GM18507 (cell line): ENCODE data around the gene WDR53.
"Not testable (repeated sequence)": the region's sequence is repeated elsewhere in the genome, so short reads cannot be mapped to it uniquely, and the experiment has no call there.

Source experiments
- DNase-seq: peaks from one replicate; pipeline ENCODE4 v3.0.0; 2011; ENCODE audit warnings: low read depth; ENCODE audit not compliant: insufficient read length; ENCODE audit errors: extremely low spot score
- FAIRE-seq: peaks from 2 replicates; lab custom pipeline; 2011; peaks lifted over from hg19 to GRCh38; lab: Jason Lieb, UNC

WDR53 gene

GRCh38 chr3:196523841-196524240 lies 44.5 kb downstream of the WDR53 start:
- FAIRE-seq (no peak), DNase-seq (no peak)

DNA sequence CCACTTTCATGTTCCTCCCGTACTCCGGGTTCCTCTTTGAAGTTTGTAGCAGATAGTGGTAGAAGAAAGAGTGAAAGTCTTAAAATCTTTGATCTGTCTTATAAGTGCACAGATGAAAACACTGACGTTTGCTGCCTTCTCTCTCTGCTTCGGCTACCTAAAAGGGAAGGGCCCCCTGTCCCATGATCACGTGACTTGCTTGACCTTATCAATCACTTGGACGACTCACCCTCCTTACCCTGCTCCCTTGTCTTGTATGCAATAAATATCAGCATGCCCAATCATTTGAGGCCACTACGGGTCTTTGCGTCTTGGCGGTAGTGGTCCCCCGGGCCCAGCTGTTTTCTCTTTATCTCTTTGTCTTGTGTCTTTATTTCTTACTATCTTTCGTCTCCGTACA lies 47.1 kb downstream of the WDR53 start:
- not testable (repeated sequence) for FAIRE-seq, DNase-seq

GRCh38 chr3:196519718-196520082 lies 48.7 kb downstream of the WDR53 start:
- FAIRE-seq: no peak

DNA sequence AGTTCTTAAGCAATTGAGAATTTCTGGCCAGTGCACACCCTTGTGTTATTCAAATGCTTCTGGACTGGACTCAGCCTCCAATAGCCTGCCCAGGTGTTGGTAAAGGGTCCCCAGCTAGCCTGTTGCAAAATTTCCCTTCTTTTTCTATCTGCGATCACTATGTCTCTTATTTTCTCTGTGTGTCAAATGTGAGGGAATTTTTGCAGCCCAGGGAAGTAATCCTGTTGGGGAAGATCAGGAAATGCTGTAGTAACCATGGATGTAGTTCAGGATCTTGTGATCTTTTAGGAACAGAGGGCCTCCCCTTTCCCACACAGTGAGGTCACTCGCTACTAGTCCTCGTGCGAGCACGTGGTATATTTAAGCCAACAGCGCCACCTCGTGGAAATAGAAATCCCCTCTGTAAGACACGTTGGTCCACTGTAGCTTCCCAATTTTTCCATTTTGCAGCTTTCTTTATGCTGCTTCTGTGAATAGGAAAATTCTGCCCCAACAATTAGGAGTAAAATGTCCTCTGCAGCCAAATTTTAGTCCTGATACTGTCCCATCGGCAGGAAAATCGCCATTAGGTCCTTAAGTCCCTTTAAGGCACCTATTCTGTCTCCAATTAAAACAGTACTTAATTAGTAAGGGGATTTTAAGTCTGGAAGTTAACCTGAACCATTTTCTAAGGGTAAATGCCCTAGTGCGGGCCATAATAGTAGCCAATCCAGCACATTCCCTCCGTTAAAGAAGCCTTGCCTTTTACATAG lies 49.2 kb downstream of the WDR53 start:
- DNase-seq (no peak), FAIRE-seq (no peak)

More at GRCh38 chr3:196519718-196520082, 48.7 kb downstream of the WDR53 start:
- DNase-seq: no peak

DNA sequence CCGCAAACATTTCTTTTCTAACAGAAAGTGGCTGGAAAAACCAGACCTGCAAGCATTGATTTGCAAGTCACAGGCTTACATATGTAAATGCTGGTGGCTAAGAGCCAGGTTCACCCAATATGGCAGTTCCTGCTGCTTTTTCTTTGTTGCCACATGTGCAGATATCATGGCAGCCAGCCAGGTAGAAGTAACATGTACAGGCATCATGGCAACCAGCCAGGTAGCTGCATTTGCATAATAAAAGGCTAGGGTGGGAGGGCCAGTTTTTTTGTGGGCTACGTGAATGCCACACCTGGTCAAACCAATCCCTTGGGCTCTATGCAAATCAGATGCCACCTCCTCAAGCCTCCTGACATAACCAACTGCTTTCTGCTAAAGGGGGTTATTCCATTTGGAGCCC lies 50.4 kb downstream of the WDR53 start:
- DNase-seq (no peak), FAIRE-seq (no peak)

GRCh38 chr3:196517162-196517800 lies 51.1 kb downstream of the WDR53 start:
- no peak for FAIRE-seq
- no peak for DNase-seq

- FAIRE-seq: no peak
- DNase-seq: no peak
Measured at GRCh38 chr3:196514913-196515621, 53.3 kb downstream of the WDR53 start, which contains the start of gene SMCO1. TSS of gene SMCO1 (minus strand) at chr3:196515346. CDS start at chr3:196515209, 137 bp downstream.

- FAIRE-seq (no peak), DNase-seq (no peak)
Measured at GRCh38 chr3:196514350-196514716, 54.0 kb downstream of the WDR53 start.

GRCh38 chr3:196513697-196514349 lies 54.5 kb downstream of the WDR53 start:
- no peak for DNase-seq
- FAIRE-seq: no peak

DNA sequence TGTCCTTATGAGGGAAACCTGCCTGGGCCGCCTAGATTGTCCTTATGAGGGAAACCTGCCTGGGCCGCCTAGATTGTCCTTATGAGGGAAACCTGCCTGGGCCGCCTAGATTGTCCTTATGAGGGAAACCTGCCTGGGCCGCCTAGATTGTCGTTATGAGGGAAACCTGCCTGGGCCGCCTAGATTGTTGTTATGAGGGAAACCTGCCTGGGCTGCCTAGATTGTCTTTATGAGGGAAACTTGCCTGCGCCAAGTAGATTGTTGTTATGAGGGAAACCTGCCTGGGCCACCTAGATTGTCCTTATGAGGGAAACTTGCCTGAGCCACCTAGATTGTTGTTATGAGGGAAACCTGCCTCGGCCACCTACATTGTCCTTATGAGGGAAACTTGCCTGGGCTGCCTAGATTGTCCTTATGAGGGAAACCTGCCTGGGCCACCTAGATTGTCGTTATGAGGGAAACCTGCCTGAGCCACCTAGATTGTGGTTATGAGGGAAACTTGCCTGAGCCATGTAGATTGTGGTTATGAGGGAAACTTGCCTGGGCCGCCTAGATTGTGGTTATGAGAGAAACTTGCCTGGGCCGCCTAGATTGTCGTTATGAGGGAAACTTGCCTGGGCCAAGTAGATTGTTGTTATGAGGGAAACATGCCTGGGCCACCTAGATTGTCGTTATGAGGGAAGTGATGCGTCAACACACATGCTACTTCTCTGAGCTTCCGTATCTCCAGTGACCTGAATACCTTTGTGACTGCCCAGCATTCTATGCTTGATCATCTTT lies 56.5 kb downstream of the WDR53 start:
- not testable (repeated sequence) for DNase-seq, FAIRE-seq

DNA sequence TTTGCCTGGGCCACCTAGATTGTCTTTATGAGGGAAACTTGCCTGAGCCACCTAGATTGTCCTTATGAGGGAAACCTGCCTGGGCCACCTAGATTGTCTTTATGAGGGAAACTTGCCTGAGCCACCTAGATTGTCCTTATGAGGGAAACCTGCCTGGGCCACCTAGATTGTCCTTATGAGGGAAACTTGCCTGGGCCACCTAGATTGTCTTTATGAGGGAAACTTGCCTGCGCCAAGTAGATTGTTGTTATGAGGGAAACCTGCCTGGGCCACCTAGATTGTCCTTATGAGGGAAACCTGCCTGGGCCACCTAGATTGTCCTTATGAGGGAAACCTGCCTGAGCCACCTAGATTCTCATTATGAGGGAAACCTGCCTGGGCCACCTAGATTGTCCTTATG lies 57.2 kb downstream of the WDR53 start:
- FAIRE-seq, DNase-seq: not testable (repeated sequence)

DNA sequence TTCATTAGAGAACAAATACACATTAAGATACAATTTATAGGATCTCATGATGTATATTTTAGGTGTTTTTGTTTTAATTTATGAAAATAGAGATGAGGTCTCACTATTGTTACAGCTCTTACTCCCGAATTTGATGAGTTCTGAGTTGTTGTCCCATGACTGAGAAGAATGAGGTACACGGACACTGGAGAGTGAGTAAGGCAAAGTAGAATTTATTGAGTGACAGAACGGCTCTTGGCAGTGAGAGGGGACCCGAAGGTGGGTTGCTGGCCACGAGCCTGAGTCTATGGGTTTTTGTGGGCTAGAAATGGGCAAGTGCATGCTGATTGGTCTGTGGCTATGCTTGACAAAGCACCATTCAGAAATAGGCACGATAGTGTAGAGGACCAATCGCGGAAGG lies 61.7 kb downstream of the WDR53 start:
- no peak for FAIRE-seq

DNA sequence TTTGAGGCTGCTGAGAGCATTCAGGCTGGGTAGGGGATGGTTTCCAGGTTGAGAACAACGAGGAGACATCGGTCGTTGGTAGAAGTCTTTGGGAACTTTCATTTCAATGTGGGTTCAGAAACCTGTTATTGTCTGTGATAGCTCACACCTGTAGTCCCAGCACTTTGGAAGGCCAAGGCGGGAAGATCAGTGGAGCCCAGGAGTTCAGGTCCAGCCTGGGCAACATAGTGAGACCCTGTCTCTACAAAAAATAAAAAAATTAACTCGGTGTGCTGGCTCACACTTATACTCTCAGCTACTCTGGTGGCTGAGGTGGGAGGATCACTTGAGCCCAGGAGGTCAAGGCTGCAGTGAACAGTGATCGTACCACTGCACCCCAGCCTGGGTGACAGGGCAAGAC lies 63.8 kb downstream of the WDR53 start:
- FAIRE-seq: no peak
- DNase-seq: no peak

More for the DNA sequence above, 61.7 kb downstream of the WDR53 start:
- no peak for DNase-seq
